Measurements from ENCODE around the gene SLC66A2.

- TF ChIP-seq CTCF (CRISPR knock-in tag; IDR thresholded peaks at IDR 0.05) (peak; percentile 39; the same call in 1 of the 2 replicates), TAF15 (IDR thresholded peaks at IDR 0.05; ENCODE audit: low read depth, low read length, poor library complexity, severe bottlenecking) (no peak), MAFK (conservative IDR thresholded peaks at IDR 0.05 in 1 of 2, IDR thresholded peaks at IDR 0.05 in 1 of 2; ENCODE audit: low read length in 2 of 2) (no peak), ELF1 (CRISPR knock-in tag; IDR thresholded peaks at IDR 0.05) (no peak), RBFOX2 (IDR thresholded peaks at IDR 0.05; ENCODE audit: low read depth, low read length) (no peak), HNRNPL (IDR thresholded peaks at IDR 0.05; ENCODE audit: low read depth, low read length) (no peak), POLR2A (IDR thresholded peaks at IDR 0.05; ENCODE audit: insufficient read depth in 1 of 2, low read depth in 2 of 2, low read length in 2 of 2) (no peak), KLF6 (CRISPR knock-in tag; IDR thresholded peaks at IDR 0.05) (no peak), ZNF362 (CRISPR knock-in tag; IDR thresholded peaks at IDR 0.05; ENCODE audit: borderline replicate concordance) (no peak), GMEB1 (CRISPR knock-in tag; IDR thresholded peaks at IDR 0.05; ENCODE audit: borderline replicate concordance) (no peak), ZBTB46 (CRISPR knock-in tag; IDR thresholded peaks at IDR 0.05; ENCODE audit: borderline replicate concordance) (no peak), ZNF510 (CRISPR knock-in tag; IDR thresholded peaks at IDR 0.05; ENCODE audit: low read depth) (no peak)
Measured at GRCh38 chr18:79884963-79885728, 66.3 kb downstream of the SLC66A2 start.
